ENCODE measurements around the gene APLF.

Gene APLF

GRCh38 chr2:68612765-68613519, 145.6 kb downstream of the APLF start:
- in situ Hi-C loops (cut with MboI; ENCODE audit: low pct_unique_long_range_greater_than_20kb, low sequenced_read_pairs, unreplicated experiment): no loop called here
- DNase-seq (ENCODE audit: low spot score): no peak
- no peak for TF ChIP-seq CTCF (IDR thresholded peaks at IDR 0.05; ENCODE audit: extremely low read depth, insufficient read depth, missing control alignments)

- DNase-seq (ENCODE audit: low spot score): no peak
- in situ Hi-C loops (cut with MboI; ENCODE audit: low pct_unique_long_range_greater_than_20kb, low sequenced_read_pairs, unreplicated experiment): no loop called here
Measured at GRCh38 chr2:68620772-68621171, 153.4 kb downstream of the APLF start.

GRCh38 chr2:68623820-68624219, 156.4 kb downstream of the APLF start:
- TF ChIP-seq CTCF (IDR thresholded peaks at IDR 0.05; ENCODE audit: extremely low read depth, insufficient read depth, missing control alignments): no peak
- DNase-seq (ENCODE audit: low spot score): no peak
- in situ Hi-C loops (cut with MboI; ENCODE audit: low pct_unique_long_range_greater_than_20kb, low sequenced_read_pairs, unreplicated experiment): no loop called here

More at GRCh38 chr2:68620772-68621171, 153.4 kb downstream of the APLF start:
- TF ChIP-seq CTCF (IDR thresholded peaks at IDR 0.05; ENCODE audit: extremely low read depth, insufficient read depth, missing control alignments): no peak

- TF ChIP-seq CTCF (IDR thresholded peaks at IDR 0.05; ENCODE audit: extremely low read depth, insufficient read depth, missing control alignments): no peak
- no peak for DNase-seq (ENCODE audit: low spot score)
- in situ Hi-C loops (cut with MboI; ENCODE audit: low pct_unique_long_range_greater_than_20kb, low sequenced_read_pairs, unreplicated experiment): no loop called here
Measured at GRCh38 chr2:68627615-68628014, 160.2 kb downstream of the APLF start.

Data from GM13977 (cell line).